Measurements from ENCODE around the gene ELP1. TPM values are rescaled to one million over a fixed set of nuclear protein-coding genes. Genes with fewer than 3 reads are reported as not detected.

The ELP1 gene
- polyA plus RNA-seq, 2 of the 4 experiments (the other 2 are of a cell fraction), result 25.4 to 35.8 TPM

- no peak for TF ChIP-seq HDAC2 (IDR thresholded peaks at IDR 0.05)
- no peak for TF ChIP-seq ESRRA (IDR thresholded peaks at IDR 0.05; ENCODE audit: borderline replicate concordance, low read length)
- no peak for TF ChIP-seq FOSB (CRISPR knock-in tag; IDR thresholded peaks at IDR 0.05)
- TF ChIP-seq BHLHE40 (IDR thresholded peaks at IDR 0.05; ENCODE audit: low read depth, low read length), result no peak
Measured at GRCh38 chr9:108883085-108883484, 50.8 kb downstream of the ELP1 start (continued).

GRCh38 chr9:108882052-108882888 lies 51.7 kb downstream of the ELP1 start:
- Histone ChIP-seq H3K9me3 (no peaks in the 10 kb centered on the region), H3K4me1 (peaks cover 23% of the 10 kb centered on the region), H3K4me2 (no peak overlapping the region), H3K27ac (no peak overlapping the region), H3K4me3 (no peak overlapping the region)
- 89% methylated on average over 6 of the region's 6 CpGs for WGBS (ENCODE audit: missing lambda C conversion rate)
- FAIRE-seq (no peak), DNase-seq (ENCODE audit: low read depth in 1 of 2, low spot score in 1 of 2) (no peak), ATAC-seq (no peak)
- TF ChIP-seq HMGXB4 (CRISPR knock-in tag; IDR thresholded peaks at IDR 0.05; ENCODE audit: borderline replicate concordance) (no peak), RNF2 (IDR thresholded peaks at IDR 0.05; ENCODE audit: borderline replicate concordance, low read depth) (no peak), USF2 (IDR thresholded peaks at IDR 0.05) (no peak), BHLHE40 (IDR thresholded peaks at IDR 0.05; ENCODE audit: low read depth, low read length) (no peak), FOXS1 (CRISPR knock-in tag; IDR thresholded peaks at IDR 0.05) (no peak), RAD21 (conservative IDR thresholded peaks at IDR 0.05 in 1 of 2, IDR thresholded peaks at IDR 0.05 in 1 of 2) (no peak), HOXB13 (CRISPR knock-in tag; IDR thresholded peaks at IDR 0.05; ENCODE audit: low read depth) (no peak), CHD2 (IDR thresholded peaks at IDR 0.05; ENCODE audit: low read length, partially characterized antibody) (no peak), EHF (CRISPR knock-in tag; IDR thresholded peaks at IDR 0.05) (no peak), CTCF (IDR thresholded peaks at IDR 0.05) (no peak), BCL3 (IDR thresholded peaks at IDR 0.05) (no peak), SMC3 (IDR thresholded peaks at IDR 0.05) (no peak), MYC (IDR thresholded peaks at IDR 0.05; ENCODE audit: borderline replicate concordance, low read length) (no peak), PHF8 (IDR thresholded peaks at IDR 0.05; ENCODE audit: borderline replicate concordance, low read depth) (no peak)
- CTCF ChIA-PET, result interaction anchor here (0.6 to 0.7 kb wide), 2 partner anchors 31 to 32 kb away, joined by 3 read pairs; no protein-coding TSS in a partner anchor
- POLR2A ChIA-PET, result no interaction called here
